COLO668 (cell line): ENCODE data around the gene INTS2.
"Not testable (repeated sequence)": the region's sequence is repeated elsewhere in the genome, so short reads cannot be mapped to it uniquely, and the experiment has no call there.

Experiments
- DNase-seq: peaks from one replicate; lab custom pipeline; 2025; ENCODE audit not compliant: unreplicated experiment; lab: John Stamatoyannopoulos, UW

The INTS2 gene

DNA sequence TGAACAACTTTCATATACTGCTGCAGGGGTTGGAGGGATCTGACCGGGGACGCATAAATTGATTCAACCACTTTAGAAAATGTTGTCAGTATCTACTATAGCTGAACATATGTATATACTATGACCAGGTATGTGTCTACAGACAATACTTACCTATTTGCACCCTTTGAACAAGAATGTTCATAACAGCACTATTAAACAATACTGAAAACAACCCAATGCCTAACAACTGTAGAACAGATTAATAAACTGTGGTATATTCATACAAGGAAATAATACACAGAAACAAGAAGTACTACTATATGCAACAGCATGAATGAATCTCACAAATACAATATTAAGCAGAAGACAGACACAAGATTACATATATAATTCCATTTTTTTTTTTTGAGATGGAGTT lies 74.9 kb downstream of the INTS2 start:
- no peak for DNase-seq

DNA sequence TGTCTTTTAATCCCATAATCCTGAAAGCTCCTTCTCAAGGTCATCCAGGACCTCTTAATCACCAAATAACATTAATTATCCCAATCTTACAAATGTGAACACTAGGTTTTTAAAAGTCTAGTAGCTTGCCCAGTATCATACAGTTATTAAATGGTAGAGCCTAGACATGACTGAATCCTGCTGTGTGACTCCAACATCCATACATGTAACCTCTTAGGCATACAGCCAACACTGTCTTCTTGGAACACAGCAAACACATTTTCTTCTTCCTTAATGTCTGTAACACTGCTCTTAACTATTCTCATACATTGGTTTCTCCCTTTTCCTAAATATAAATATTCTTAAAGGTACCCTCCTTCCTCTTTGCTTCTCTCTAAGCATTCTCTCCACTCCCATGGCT lies 78.1 kb downstream of the INTS2 start:
- DNase-seq = no peak

DNA sequence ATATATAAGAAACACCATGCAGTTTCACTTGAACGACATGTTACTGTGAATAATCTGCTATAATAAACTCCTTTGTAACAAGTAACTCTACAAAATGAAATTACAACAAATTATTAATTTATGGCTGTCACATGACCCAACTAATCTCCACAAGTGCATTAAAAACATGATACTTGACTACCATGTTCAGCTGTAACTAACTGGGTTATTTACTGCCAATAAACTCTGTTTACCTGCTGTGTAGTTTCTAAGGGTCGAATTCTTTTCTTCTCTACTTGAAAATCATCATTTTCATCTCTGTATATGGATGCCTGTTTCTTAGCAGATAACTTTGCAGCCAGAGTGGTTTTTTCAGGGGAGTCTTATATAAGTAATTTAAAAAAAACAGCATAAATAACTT lies 78.9 kb downstream of the INTS2 start:
- no peak for DNase-seq

DNA sequence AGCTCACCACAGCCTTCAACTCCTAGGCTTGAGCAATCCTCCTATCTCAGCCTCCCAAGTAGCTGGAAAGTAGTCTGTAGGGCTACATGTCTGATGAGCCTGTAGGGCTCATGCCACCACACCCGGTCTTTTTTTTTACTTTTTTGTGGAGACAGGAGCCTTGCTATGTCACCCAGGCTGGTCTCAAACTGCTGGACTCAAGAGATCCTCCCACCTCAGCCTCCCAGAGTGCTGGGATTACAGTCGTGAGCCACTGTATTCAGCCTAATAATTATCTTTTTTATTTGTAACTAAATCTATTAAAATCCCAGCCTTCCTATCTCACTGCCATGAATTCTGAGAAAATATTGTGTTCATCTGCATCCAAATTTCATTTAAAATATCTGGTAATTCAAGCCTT lies 79.5 kb downstream of the INTS2 start:
- no peak for DNase-seq

DNA sequence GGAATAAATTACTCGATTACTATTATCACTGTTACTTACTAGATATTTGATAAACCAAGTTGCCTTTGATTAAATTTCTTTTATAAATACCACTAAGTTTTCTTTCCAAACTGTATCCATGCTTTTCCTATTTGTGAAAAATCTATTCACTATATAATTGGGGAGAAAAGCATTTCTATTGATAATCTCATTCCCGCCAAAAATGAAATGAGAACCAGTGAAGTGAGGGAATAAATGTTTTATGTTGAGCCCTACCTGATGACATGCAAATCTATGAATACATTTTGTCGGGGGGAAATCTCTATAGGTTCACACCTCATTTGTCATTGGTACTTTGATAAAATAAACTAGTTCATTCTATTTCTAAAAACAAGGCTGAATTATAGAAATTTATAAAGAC lies 80.1 kb downstream of the INTS2 start:
- no peak for DNase-seq

DNA sequence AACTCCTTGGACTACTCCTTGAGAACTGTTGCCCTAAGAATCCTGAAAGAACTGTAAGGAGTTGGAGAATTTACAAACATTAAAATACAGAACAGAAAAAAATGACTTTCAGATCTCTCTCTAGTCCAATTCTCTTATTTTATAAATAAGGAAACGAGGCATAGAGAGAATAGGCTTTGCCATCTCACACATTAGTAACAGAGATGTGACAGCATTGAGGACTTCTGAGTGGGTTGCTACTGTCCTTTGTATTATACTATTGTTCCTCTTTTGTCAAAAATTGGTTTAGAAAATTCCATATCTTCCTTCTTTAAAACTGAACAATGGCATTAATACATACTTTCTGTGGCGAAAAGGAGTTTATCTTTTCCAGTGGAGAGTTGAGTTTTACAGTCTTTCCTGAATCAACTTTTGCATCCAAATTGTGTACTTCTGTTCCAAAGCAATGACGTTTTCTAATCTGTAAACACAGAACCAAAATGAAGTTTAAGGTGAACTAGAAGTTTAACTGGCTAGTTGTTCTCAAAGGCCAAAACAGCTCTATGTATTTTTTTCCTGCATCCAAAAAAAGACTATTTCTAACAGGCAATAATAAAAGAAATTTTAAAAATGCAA lies 80.9 kb downstream of the INTS2 start:
- DNase-seq = no peak

DNA sequence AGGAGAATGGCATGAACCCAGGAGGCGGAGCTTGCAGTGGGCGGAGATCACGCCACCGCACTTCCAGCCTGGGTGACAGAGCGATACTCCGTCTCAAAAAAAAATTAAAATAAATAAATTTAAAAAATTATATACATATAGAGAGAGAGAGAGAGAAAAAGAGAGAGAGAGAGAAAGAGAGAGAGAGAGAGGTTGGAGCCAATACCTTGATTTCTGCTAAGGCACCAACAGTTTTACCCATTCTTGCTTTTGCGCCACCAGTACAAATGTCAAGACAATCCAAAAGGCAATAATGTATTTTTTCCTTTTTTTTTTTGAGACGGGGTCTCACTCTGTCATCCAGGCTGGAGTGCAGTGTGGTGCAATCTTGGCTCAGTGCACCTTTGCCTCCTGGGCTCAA lies 81.7 kb downstream of the INTS2 start:
- DNase-seq = no peak

DNA sequence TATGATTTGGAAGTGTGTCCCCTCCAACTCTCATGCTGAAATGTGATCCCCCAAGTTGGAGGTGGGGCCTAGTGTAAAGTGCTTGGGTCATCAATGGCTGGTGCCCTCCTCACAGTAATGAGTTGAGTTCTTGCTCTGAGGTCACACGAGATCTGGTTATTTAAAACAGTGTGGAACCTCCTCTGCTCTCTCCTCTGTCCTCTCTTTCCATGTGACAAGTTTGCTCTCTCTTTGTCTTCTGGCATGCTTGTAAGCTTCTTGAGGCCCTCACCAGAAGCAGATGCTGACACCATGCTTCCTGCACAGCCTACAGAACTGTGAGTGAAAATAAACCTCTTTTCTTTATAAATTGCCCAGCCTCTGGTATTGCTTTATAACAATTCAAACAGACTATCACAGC lies 84.3 kb downstream of the INTS2 start:
- DNase-seq = no peak

DNA sequence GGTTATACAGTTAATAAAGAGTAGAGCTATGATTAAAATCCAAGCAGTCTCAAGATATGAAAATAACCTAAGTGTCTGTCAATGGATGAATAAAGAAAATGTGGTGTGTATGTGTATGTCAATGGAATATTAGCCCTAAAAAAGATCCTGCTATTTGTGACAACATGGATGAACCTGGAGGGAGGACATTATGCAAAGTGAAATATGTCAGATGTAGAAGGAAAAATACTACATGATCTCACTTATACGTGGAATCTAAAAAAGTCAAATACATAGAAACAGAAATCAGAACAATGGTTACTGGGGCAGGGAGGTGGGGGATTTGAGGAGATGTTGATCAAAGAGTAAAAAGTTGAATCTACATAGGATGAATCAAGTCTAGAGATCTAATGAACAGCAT lies 84.9 kb downstream of the INTS2 start:
- no peak for DNase-seq

DNA sequence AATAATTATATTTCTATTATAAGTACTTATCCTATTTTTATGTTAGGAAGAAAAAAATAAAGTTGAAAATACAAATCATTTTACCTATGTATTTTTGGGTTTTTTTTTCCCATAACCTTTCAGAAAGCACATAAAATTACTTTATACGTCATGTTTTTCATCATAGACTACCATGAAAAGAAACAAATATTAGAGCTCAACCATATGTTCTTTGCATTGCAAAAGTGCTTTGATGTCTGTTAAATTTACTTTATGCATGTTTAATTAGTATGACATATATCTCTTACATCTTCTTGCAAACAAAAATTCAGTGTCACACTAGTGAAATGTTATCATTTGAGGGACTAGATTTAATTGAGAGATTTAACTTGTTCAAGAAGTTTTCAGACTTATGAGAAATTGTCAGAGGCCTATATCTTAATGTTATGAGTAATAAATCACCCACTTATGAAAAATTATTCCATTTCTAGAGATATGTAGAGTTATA lies 88.4 kb downstream of the INTS2 start:
- DNase-seq = no peak

DNA sequence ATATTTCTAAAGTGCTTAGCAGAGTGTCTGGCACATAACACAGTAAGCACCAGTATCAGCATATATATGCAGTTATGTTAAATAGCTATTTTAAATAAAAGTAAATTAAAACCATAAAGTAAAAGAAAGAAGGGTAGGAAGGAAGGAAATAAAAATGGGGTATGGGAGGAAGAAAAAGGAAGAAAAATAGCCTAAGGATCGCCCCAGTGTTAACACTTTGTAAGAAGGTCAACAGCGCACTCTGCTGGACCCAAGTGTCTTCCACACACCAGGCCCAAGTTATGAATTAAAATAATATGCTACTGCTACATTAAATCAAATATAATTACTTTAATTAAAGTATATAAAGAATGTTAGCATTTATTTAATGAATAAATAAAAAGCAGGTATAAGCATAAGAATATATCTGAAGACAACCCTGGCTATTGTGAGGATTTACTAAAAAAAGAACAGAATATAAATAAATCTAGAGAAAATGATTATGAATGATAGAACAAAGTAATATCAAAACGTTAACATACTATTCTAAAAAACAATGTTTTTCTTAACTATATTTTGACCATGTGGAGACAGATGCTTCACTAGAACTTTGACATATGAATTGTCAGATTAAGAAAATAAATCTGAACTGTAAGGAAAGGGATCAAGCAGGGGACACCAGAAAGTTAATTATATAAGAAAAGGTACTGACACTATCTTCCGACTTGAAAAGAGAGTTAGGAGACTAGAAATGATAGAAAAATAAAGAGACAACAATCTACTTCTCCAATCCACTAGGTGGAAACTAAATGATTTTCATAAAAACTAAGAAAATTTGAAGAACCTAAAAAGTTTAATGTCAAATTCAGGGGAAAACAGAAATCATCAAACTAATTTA lies 90.4 kb downstream of the INTS2 start:
- DNase-seq = peak; percentile 49

DNA sequence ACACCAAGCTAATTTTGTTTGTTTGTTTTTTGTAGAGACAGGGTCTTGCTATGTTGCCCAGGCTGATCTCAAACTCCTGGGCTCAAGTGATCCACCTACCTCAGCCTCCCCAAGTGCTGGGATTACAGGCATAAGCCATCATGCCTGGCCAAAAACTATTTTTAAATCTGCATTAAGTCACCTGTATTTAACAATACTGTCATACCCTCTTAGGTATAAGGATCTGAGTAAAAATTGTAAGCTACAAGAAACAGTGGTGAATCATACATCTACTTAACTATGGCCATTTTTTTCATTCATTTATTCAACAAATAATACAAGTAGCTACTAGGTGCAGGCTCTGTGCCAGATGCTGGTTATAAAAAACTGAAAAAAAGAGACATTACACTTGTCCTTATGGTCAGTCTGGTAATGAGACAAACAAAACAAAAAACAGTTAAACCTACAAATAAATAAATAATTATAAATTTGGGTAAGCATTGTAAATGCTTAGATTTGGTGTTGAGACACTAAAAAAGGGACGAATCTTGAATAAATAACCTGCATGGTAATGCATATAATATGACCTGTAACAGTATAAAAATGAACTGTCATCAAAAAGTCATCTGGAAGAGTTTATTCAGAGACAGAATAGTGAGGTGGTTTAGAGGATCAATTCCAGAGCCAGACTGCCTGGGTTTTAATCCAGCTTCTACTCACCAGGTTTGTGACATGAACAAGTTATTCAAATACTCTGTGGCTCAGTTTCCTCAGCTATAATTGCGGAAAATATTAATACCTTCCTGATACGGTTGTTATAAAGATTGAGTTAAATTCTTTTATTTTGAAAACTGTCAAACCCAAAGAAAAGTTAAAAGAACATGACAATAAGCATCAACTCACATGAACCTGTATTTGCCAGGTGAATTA lies 91.3 kb downstream of the INTS2 start:
- no peak for DNase-seq

DNA sequence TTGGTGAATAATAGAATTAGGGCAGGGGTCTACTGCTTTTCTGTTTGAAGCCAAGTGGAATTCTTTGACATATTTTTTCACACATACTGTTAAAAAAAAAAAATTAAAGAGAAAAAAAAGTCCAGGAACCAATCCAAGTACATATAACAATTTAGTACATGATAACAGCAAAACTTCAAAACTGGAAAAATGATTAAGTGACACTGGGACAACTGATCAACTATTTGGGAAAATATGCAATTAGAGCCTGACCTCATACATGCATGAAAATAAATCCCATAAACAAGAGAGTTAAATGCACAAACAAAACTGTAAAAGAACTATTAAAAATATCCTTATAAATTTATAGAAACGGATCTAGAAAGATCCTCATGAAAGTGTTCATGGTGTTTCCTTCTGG lies 92.2 kb downstream of the INTS2 start:
- no peak for DNase-seq

DNA sequence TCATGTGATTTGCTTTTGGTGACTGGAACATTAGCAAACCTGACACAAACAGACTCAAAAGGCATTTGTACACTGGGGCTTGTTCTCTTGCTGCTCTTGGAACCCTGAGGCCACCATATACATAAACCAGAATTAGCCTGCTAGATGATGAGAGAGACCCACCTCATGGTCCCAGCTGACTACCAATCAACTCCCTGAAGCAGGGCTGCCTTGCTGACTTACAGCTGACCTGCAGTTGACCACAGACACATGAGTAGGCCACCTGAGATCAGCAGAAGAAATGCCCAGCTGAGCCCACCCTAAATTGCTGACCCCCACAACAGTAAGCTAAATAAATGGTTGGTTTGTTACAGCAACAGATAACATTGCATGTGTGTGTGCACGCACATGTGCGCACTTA lies 93.2 kb downstream of the INTS2 start:
- DNase-seq = no peak

DNA sequence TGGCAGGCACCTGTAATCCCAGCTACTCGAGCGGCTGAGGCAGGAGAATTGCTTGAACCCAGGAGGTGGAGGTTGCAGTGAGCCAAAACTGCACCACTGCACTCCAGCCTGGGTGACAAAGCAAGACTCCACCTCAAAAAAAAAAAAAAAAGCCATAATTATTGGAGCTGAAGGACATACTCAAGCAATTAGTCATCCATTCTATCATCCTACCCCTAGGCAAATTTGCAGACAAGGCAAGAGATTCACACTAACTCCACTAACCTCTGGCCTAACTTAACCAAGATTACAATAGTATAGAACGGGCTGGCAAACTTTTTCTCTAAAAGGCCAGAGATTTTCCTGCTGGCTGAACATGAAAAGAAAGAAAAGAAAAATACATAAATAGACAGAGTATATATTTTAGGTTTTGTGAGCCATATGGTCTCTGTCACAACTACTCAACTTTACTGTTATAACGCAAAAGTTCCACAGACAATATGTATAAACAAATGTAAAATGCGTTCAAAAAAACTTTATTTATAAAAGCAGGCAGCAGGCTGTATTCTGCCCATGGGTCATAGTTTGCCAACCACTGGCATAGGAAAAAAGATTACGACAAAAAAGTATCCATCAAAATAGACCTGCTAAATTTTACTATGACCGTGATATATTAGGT lies 94.1 kb downstream of the INTS2 start:
- no peak for DNase-seq

DNA sequence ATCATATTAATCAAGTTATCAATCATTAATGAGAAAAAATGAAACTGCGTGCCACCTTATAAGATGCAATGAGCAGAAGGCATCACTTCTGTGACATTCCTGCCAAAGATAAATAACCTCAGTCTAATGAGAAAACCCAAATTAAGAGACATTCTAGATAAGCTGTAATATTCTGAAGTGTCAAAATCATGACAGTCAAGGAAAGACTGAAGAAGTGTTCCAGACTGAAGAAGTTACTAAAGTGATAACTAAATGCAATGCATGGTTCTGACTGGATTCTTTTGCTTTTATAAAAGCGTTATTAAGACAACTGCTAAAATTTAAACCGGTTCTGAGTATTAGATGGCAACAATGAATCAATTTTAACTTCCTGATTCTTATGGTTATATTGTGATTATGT lies 95.3 kb downstream of the INTS2 start:
- DNase-seq = no peak

DNA sequence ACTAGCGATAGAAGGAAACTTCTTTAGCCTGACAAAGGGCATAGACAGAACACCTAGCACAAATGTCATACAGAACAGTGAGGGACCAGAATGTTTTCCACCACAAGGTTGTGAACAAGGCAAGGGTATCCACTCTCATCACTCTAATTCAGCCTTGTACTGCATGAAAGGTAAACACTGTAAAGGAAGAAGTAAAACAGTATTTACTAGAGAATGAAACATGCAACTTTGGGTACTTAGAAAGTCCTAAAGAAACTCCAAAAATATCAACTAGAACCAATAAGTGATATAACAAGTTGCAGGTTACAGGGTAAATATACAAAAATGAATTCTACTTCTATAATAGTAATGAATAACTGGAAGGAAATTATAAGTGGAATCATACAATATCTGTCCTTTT lies 96.7 kb downstream of the INTS2 start:
- DNase-seq = no peak

DNA sequence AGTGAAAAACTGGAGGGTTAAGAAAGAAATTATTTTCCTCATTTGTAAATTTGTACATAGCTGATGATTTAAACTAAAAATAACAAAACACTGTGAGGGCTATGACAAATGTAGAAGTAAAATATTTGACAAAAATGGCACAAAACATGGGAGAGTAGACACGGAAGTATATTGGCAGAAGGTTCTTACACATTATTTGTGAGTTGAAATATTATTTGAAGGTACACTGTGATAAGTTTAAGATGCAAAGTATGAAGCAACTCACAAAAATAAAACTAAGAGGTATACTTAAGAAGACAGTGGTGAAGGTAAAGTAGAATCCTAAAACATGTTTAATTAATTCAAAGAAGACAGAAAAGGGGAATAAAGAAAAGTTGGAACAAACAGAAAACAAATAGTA lies 99.1 kb downstream of the INTS2 start:
- DNase-seq = no peak

DNA sequence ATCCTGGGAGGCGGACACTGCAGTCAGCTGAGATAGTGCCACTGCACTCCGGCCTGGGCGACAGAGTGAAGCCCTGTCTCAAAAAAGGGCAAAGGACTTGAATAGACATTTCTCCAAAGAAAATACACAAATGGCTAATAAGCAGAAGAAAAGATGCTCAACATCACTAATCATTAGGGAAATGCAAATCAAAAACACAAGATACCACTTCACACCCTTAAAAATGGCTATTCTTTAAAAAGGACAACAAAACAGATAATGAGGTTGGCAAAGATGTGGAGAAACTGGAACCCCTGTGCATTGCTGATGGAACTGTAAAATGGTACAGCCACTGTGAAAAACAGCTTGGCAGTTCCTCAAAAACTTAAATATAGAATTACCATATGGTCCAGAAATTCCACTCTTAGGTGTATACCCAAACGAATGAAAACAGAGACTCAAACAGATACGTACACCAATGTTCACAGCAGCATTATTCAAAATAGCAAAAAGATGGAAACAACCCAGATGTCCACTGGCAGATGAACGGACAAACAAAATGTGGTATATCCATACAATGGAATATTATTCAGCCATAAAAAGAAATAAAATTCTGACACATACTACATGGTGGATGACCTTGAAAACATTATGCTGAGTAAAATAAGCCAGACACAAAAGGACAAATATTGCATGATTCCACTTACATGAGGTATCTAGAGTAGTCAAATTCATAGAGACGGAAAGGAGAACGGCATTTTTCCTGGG lies 100.0 kb downstream of the INTS2 start:
- DNase-seq = no peak

DNA sequence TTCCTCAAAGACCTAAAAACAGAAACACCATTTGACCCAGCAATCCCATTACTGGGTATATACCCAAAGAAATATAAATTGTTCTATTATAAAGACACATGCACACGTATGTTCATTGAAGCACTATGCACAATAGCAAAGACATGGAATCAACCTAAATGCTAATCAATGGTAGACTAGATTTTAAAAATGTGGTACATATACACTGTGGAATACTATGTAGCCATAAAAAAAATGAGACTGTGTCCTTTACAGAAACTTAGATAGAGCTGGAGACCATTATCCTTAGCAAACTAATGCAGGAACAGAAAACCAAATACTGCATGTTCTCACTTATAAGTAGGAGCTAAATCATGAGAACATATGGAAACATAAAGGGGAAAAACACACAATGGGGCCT lies 100.9 kb downstream of the INTS2 start:
- DNase-seq = not testable (repeated sequence)
